Measurements from ENCODE around the gene METRNL.

DNA sequence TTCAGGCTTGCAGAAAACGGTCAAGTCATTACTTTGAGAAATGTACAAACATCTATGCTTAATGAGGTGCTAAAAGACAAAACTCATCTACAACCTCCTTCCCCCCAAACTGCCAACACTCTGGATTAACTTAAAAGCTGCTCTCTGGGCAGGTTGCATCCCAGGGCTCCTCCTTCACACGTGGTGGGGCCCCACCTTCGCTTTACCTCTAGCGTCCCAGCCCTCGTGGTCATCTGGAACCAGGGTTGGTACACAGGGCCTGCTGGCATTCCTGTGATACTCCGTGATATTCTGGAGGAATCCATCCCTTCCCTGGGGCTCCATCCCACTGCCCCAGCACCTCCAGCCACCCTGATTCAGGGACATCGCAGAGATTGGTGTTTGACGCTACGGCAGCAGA lies 4.8 kb downstream of the METRNL start:
- TF ChIP-seq, protein P1, sequence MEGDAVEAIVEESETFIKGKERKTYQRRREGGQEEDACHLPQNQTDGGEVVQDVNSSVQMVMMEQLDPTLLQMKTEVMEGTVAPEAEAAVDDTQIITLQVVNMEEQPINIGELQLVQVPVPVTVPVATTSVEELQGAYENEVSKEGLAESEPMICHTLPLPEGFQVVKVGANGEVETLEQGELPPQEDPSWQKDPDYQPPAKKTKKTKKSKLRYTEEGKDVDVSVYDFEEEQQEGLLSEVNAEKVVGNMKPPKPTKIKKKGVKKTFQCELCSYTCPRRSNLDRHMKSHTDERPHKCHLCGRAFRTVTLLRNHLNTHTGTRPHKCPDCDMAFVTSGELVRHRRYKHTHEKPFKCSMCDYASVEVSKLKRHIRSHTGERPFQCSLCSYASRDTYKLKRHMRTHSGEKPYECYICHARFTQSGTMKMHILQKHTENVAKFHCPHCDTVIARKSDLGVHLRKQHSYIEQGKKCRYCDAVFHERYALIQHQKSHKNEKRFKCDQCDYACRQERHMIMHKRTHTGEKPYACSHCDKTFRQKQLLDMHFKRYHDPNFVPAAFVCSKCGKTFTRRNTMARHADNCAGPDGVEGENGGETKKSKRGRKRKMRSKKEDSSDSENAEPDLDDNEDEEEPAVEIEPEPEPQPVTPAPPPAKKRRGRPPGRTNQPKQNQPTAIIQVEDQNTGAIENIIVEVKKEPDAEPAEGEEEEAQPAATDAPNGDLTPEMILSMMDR (conservative IDR thresholded peaks at IDR 0.05): no peak
- no peak for TF ChIP-seq ZFX (IDR thresholded peaks at IDR 0.05)

All from C4-2B (cell line).